KMS-11 (cell line): ENCODE data around the gene CDCA3.
"Not testable (repeated sequence)": the region's sequence is repeated elsewhere in the genome, so short reads cannot be mapped to it uniquely, and the experiment has no call there.

ENCODE experiments used
- H2AFZ ChIP-seq: fragments of 200-600 bp; sonication (generic); 2 replicates; pipeline ENCODE4 v1.6.1; 2016; ENCODE audit warnings: antibody characterized with exemption, mixed run types, low read depth
- H3K27ac ChIP-seq: fragments of 200-600 bp; sonication (generic); 2 replicates; pipeline ENCODE4 v1.6.1; 2016; ENCODE audit warnings: mild to moderate bottlenecking, mixed run types
- H3K27me3 ChIP-seq: fragments of 200-600 bp; sonication (generic); 2 replicates; pipeline ENCODE4 v1.6.1; 2017; ENCODE audit warnings: mild to moderate bottlenecking, low read depth, mixed run types, moderate library complexity; ENCODE audit not compliant: insufficient read depth
- H3K36me3 ChIP-seq: fragments of 200-600 bp; sonication (generic); 2 replicates; pipeline ENCODE4 v1.6.1; 2017; ENCODE audit warnings: mild to moderate bottlenecking, mixed run types; ENCODE audit not compliant: insufficient read depth
- H3K4me1 ChIP-seq: fragments of 200-600 bp; sonication (generic); 2 replicates; pipeline ENCODE4 v1.6.1; 2016; ENCODE audit warnings: mild to moderate bottlenecking, low read depth, mixed run types; ENCODE audit not compliant: poor library complexity, severe bottlenecking
- H3K4me2 ChIP-seq: fragments of 200-600 bp; sonication (generic); 2 replicates; pipeline ENCODE4 v1.7.0; 2016; ENCODE audit warnings: mild to moderate bottlenecking, mixed run types
- H3K4me3 ChIP-seq: fragments of 200-600 bp; sonication (generic); IDR thresholded peaks from 2 replicates; pipeline ENCODE4 v1.6.1; 2017; ENCODE audit warnings: low read depth, low read length, mixed read lengths; ENCODE audit not compliant: insufficient read depth
- H3K79me2 ChIP-seq: fragments of 200-600 bp; sonication (generic); 2 replicates; pipeline ENCODE4 v1.6.1; 2016; ENCODE audit warnings: low read depth, mixed run types; ENCODE audit not compliant: insufficient read depth
- H3K9ac ChIP-seq: fragments of 200-600 bp; sonication (generic); 2 replicates; pipeline ENCODE4 v1.6.1; 2016; ENCODE audit warnings: mild to moderate bottlenecking, mixed run types
- H4K20me1 ChIP-seq: fragments of 200-600 bp; sonication (generic); 2 replicates; pipeline ENCODE4 v1.6.1; 2016; ENCODE audit warnings: mild to moderate bottlenecking, mixed run types; ENCODE audit not compliant: insufficient read depth
- CTCF ChIP-seq: fragments of 200-600 bp; sonication (generic); conservative IDR thresholded peaks from 2 replicates; pipeline ENCODE4 v1.6.1; 2017; ENCODE audit warnings: low read depth, mild to moderate bottlenecking, antibody characterized with exemption, low read length, moderate library complexity, mixed read lengths

Gene CDCA3

DNA sequence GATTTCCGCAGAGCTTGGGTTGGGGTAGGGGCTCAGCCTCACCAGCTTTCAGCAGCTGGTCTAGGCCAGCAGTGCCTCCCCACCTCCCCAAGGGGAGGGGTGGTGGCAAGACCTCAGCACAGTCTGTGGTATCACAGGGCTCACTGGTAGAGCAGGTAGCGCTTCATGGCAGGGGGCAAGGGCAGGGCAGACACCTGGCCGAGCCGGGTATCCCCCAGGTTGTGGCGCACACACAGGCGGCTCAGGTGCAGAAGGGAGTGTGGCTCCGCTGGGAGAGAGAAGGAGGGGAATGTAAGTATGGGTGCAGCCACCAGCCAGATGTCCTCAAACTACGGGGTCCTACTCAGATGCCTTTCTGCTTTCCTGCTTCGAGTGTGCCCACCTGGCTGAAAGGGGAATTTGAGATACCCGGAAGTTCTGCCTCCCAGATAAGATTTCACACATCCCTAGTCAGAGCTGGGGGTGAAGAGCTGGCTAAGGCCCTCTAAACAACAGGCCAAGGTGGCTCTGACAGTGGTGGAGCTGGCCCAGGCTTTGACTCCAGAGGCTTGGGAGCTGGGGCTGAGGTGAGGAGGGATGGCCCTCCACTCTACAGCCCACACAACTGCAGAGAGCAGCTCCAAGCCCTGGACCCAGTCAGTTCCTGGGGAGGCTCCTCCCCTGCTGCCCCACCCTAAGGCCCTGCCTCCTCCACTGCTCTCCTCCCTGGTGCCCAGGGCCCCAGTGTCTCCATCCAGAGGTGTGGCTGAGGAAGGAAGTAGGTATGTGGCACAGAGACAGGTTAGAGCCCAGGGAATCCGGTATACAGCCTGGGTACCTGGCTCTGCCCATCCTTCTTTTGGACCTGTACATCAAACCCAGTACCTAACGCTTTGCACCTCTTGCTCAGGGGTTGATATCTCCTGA, 20.2 kb upstream of the CDCA3 start:
- no peak overlapping the region for H3K4me3 ChIP-seq
- no peaks in the 10 kb centered on the region for H3K27me3 ChIP-seq
- peaks cover 53% of the 10 kb centered on the region for H3K4me1 ChIP-seq
- H3K79me2 ChIP-seq = peaks cover 25% of the 10 kb centered on the region
- H4K20me1 ChIP-seq = peaks cover 12% of the 10 kb centered on the region; the same call in 1 of the 2 replicates
- H3K36me3 ChIP-seq = no peaks in the 10 kb centered on the region; the same call in 1 of the 2 replicates
- no peak for TF ChIP-seq CTCF
- H3K4me2 ChIP-seq = peak overlapping the region; percentile 93; the same call in 1 of the 2 replicates
- no peak overlapping the region for H3K27ac ChIP-seq
- no peak overlapping the region for H2AFZ ChIP-seq
- no peak overlapping the region for H3K9ac ChIP-seq

DNA sequence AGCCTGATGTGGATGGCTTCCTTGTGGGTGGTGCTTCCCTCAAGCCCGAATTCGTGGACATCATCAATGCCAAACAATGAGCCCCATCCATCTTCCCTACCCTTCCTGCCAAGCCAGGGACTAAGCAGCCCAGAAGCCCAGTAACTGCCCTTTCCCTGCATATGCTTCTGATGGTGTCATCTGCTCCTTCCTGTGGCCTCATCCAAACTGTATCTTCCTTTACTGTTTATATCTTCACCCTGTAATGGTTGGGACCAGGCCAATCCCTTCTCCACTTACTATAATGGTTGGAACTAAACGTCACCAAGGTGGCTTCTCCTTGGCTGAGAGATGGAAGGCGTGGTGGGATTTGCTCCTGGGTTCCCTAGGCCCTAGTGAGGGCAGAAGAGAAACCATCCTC, 19.2 kb upstream of the CDCA3 start:
- H3K4me3 ChIP-seq, H3K27ac ChIP-seq, H3K9ac ChIP-seq, H2AFZ ChIP-seq, H3K27me3 ChIP-seq, H3K36me3 ChIP-seq: not testable (repeated sequence)
- Histone ChIP-seq H3K4me1 (peaks cover 53% of the 10 kb centered on the region), H3K4me2 (peak overlapping the region; percentile 3; the same call in 1 of the 2 replicates), H4K20me1 (peaks cover 12% of the 10 kb centered on the region; the same call in 1 of the 2 replicates), H3K79me2 (peaks cover 25% of the 10 kb centered on the region)

GRCh38 chr12:6869049-6870021, 18.2 kb upstream of the CDCA3 start:
- Histone ChIP-seq H3K79me2 (peaks cover 25% of the 10 kb centered on the region), H3K4me1 (peaks cover 47% of the 10 kb centered on the region)

More at GRCh38 chr12:6869049-6870021, 18.2 kb upstream of the CDCA3 start:
- Histone ChIP-seq H2AFZ (no peak overlapping the region), H3K36me3 (no peaks in the 10 kb centered on the region; the same call in 1 of the 2 replicates), H3K4me3 (no peak overlapping the region), H3K9ac (peak overlapping the region; percentile 95; the same call in 1 of the 2 replicates), H3K27me3 (no peaks in the 10 kb centered on the region), H3K4me2 (peak overlapping the region; percentile 65), H4K20me1 (peaks cover 12% of the 10 kb centered on the region; the same call in 1 of the 2 replicates), H3K27ac (no peak overlapping the region; the same call in 1 of the 2 replicates)
- TF ChIP-seq CTCF = peak; percentile 80
